ENCODE results near the gene ZNF775. TPM values are rescaled to one million over a fixed set of nuclear protein-coding genes. Genes with fewer than 3 reads are reported as not detected.

The ZNF775 gene
- total RNA-seq, 2 experiments from 2014 or later = 4.7 to 4.9 TPM

DNA sequence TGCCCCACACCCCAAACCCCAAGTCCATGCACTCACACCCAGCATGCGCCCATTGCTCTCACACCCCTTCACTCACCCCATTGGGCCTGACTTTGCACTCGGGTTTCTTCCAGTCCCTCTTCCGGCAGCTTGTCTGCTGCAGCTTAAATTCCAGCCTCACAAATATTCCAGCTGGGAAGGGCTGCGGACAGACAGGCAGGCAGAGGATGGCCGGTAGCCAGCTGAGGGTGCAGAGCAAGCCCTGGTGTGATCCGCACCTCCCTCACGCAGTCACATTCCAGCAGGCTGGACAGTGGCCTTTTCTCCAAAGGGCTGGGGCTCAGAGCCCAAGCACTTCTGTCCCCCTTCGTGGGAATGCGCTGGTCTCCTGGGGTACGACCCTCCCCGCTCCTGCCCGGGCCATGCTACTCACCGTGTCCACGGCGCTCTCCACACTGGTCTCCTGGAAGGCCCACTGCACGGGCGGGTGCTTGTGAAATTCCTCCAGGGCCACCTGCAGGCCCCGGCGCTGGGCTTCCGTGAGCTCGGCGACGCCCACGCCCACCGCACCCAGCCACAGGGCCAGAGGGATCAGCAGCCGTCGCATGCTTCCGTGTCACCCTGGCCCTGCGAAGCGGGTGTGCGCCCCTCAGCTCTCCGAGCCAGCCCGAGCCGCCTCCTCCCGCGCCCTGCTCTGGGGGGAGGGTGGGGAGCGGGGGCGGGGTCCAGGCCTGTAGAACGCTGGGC lies 38.9 kb upstream of the ZNF775 start:
- CTCF ChIA-PET = no interaction called here
- intact Hi-C loops (cut with micrococcal nuclease) = no loop called here
- H3K4me1 Mint-ChIP-seq (ENCODE audit: low read depth) = peaks cover 12% of the 10 kb centered on the region
- H3K36me3 Mint-ChIP-seq (ENCODE audit: low read depth) = peaks cover 3% of the 10 kb centered on the region
- TF ChIP-seq, protein P1, sequence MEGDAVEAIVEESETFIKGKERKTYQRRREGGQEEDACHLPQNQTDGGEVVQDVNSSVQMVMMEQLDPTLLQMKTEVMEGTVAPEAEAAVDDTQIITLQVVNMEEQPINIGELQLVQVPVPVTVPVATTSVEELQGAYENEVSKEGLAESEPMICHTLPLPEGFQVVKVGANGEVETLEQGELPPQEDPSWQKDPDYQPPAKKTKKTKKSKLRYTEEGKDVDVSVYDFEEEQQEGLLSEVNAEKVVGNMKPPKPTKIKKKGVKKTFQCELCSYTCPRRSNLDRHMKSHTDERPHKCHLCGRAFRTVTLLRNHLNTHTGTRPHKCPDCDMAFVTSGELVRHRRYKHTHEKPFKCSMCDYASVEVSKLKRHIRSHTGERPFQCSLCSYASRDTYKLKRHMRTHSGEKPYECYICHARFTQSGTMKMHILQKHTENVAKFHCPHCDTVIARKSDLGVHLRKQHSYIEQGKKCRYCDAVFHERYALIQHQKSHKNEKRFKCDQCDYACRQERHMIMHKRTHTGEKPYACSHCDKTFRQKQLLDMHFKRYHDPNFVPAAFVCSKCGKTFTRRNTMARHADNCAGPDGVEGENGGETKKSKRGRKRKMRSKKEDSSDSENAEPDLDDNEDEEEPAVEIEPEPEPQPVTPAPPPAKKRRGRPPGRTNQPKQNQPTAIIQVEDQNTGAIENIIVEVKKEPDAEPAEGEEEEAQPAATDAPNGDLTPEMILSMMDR (IDR thresholded peaks at IDR 0.05) = no peak
- POLR2A ChIA-PET = interaction anchor here (1.8 kb wide), 1 partner anchor 17 kb away, joined by 6 read pairs; the partner anchor contains the start of genes ACTR3C and LRRC61
- no peak overlapping the region for H3K4me3 Mint-ChIP-seq
- peaks cover 15% of the 10 kb centered on the region for H3K27me3 Mint-ChIP-seq
- H3K9me3 Mint-ChIP-seq = no peaks in the 10 kb centered on the region
- no peak overlapping the region for H3K27ac Mint-ChIP-seq
- ATAC-seq (peak; percentile 71), DNase-seq (peak; percentile 58)

DNA sequence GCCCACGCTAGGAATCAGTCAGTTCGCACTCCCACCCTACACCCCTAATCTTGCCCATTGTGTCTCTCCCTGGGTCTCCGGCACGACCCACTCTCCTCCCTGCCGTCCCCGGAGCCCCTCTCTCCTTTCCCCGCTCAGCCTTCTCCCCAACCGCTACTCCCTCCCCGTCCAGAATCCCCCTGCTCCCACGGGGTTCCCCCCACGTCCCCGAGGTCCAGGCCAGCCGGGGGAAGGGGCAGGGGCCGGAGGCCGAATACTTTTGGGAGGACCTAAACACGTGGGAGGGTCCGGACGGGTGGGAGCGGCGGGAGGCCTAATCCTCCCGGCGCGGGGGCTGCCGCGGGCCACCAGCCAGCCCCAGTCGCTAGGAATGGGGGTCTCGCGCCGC lies 38.3 kb upstream of the ZNF775 start:
- CTCF ChIA-PET = no interaction called here
- H3K27me3 Mint-ChIP-seq = peaks cover 15% of the 10 kb centered on the region

DNA sequence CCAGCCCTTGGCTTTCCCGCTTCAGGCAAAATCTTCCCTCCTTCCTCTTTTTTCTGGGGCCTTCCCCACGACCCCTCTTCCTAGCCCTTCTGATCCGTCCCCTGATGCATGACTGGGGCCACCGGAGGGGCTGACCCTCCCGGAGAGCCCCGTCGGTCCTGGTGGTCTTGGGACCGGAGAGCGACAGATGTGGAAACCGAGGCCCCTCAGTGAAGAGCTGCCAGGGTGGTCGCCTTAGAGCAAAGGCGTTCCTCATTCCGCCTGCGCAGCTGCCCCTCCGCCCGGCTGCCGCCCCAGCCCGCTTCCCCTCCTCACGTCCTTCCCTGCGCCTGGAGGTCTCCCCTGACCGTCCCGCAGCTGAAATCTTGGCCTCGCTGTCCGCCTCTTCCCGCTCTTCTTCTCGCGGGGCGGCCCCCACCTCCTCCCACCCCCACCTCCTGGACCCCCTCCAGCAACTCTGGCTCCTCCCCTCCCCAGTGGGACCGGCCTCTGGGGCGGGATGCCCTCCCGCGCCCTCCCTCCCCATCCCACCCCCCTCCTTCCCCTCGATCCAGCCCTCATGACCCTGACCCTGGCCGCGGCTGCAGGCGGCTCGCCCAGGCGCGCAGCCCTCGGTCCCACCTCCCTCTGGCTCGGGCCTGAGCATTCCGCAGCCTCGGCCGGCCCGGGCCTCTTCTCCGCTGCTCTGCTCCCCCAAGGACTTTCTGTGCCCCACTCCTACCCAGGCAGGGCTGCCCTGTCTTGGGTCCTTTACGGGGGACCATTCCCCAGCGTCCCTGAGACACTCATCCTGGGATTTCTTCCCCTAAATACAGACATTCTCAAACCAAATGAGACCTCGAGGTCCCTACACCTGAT lies 37.6 kb upstream of the ZNF775 start, which contains the start of gene RARRES2:
RARRES2 (minus strand) TSS at position 367 of the 858 bp plus-strand sequence. CDS start 1,020 bp downstream, outside the sequence.
- ATAC-seq (no peak), DNase-seq (no peak)
- H3K4me1 Mint-ChIP-seq (ENCODE audit: low read depth) = peaks cover 12% of the 10 kb centered on the region
- H3K27me3 Mint-ChIP-seq = peaks cover 18% of the 10 kb centered on the region
- H3K36me3 Mint-ChIP-seq (ENCODE audit: low read depth) = peaks cover 3% of the 10 kb centered on the region
- TF ChIP-seq, protein P1 (IDR thresholded peaks at IDR 0.05) = no peak
- no peak within 1 kb of the TSS for H3K27ac Mint-ChIP-seq
- H3K4me3 Mint-ChIP-seq = no peak within 1 kb of the TSS
- intact Hi-C loops (cut with micrococcal nuclease) = no loop called here
- POLR2A ChIA-PET = no interaction called here
- no peaks in the 10 kb centered on the region for H3K9me3 Mint-ChIP-seq
- CTCF ChIA-PET = no interaction called here

More for the DNA sequence above, 38.3 kb upstream of the ZNF775 start:
- peaks cover 3% of the 10 kb centered on the region for H3K36me3 Mint-ChIP-seq (ENCODE audit: low read depth)
- H3K4me1 Mint-ChIP-seq (ENCODE audit: low read depth) = peaks cover 12% of the 10 kb centered on the region
- intact Hi-C loops (cut with micrococcal nuclease) = no loop called here
- POLR2A ChIA-PET = interaction anchor here (1.8 kb wide), 1 partner anchor 17 kb away, joined by 6 read pairs; the partner anchor contains the start of genes ACTR3C and LRRC61
- no peak overlapping the region for H3K4me3 Mint-ChIP-seq
- H3K27ac Mint-ChIP-seq = no peak overlapping the region
- DNase-seq (no peak), ATAC-seq (no peak)
- H3K9me3 Mint-ChIP-seq = no peaks in the 10 kb centered on the region
- TF ChIP-seq, protein P1 (IDR thresholded peaks at IDR 0.05) = no peak

DNA sequence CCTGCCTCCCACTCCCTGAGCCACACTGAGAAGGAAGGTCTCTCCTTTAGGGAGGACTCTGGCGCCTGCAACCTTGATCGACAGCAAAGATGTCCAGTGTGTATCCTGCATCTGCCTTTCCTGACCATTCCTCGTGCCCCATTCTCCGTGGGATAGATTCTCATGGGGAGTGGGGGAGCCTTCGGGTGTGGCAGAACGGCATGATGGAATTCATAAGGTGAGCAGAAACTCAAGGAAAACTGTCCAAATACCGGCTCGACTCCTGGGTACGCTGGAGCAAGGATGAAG lies 37.1 kb upstream of the ZNF775 start:
- Mint-ChIP-seq H3K27ac (no peak overlapping the region), H3K36me3 (ENCODE audit: low read depth) (peaks cover 3% of the 10 kb centered on the region), H3K4me1 (ENCODE audit: low read depth) (peaks cover 12% of the 10 kb centered on the region), H3K4me3 (no peak overlapping the region), H3K27me3 (peaks cover 18% of the 10 kb centered on the region), H3K9me3 (no peaks in the 10 kb centered on the region)
- ChIA-PET CTCF (no interaction called here), POLR2A (no interaction called here)
- no peak for DNase-seq
- intact Hi-C loops (cut with micrococcal nuclease) = no loop called here
- TF ChIP-seq, protein P1 (IDR thresholded peaks at IDR 0.05) = no peak
- ATAC-seq = no peak

DNA sequence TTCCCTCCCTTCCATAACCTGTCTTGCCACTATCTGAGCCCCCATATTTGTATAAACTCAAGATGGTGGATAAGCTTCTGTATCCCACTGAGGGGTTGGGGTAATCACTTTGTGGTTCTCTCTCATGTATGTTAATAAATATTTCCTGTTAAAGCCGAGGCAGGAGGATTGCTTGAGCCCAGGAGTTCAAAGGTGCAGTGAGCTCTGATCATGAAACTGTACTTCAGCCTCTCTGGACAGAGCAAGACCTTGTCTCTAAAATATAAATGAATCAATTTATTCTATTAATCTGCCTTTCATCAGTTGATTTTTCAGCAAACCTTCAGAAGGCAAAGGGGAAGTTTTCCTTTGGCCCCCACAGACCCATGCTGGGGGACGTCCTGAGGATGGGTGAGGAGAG lies 35.9 kb upstream of the ZNF775 start:
- Mint-ChIP-seq H3K27me3 (peaks cover 18% of the 10 kb centered on the region), H3K4me1 (ENCODE audit: low read depth) (peaks cover 12% of the 10 kb centered on the region), H3K36me3 (ENCODE audit: low read depth) (peaks cover 1% of the 10 kb centered on the region), H3K4me3 (no peak overlapping the region), H3K9me3 (no peaks in the 10 kb centered on the region), H3K27ac (no peak overlapping the region)
- ChIA-PET POLR2A (interaction anchor here (0.9 to 1.1 kb wide), 2 partner anchors 14 to 74 kb away, joined by 3 read pairs; no protein-coding TSS in a partner anchor), CTCF (interaction anchor here (1.1 to 1.2 kb wide), 2 partner anchors 18 to 78 kb away, joined by 3 to 4 read pairs; no protein-coding TSS in a partner anchor)
- ATAC-seq = no peak
- no peak for DNase-seq
- intact Hi-C loops (cut with micrococcal nuclease) = no loop called here
- TF ChIP-seq, protein P1 (IDR thresholded peaks at IDR 0.05) = no peak
